Measurements from ENCODE around the gene ZKSCAN7. TPM values are rescaled to one million over a fixed set of nuclear protein-coding genes. Genes with fewer than 3 reads are reported as not detected.
A peak's percentile ranks its signal among the peaks of the same experiment; 100 is the strongest.

Gene ZKSCAN7
- total RNA-seq (2016; rRNA removed; fragmentation: Illumina TruSeq; extraction: Trizol) (3.3 and 3.8 TPM in 2 replicates), polyA plus RNA-seq (2011; rRNA removed) (2.3 and 3.5 TPM in 2 replicates), polyA minus RNA-seq (2011; rRNA and poly(A)+ RNA removed; ENCODE audit: low replicate concordance) (2.6 TPM in 1 of 2 replicates, not detected in the other), Bru-seq, nascent RNA (percentile 55 among the genes with signal in this experiment), BruChase-seq, experiment 1, labeled RNA remaining after a 6-hour chase (percentile 40 among the genes with signal in this experiment), BruChase-seq, experiment 2, labeled RNA remaining after a 2-hour chase (percentile 46 among the genes with signal in this experiment)
- total RNA-seq (2016; cell fraction: cytosol; rRNA removed; fragmentation: Illumina TruSeq; extraction: Trizol; ENCODE audit: low read depth) = 1.0 and 1.1 TPM in 2 replicates
- 3.2 and 3.9 TPM in 2 replicates for total RNA-seq (2016; cell fraction: insoluble cytoplasmic fraction; rRNA removed; fragmentation: Illumina TruSeq; extraction: Trizol)
- total RNA-seq (2016; cell fraction: membrane; rRNA removed; fragmentation: Illumina TruSeq; extraction: Trizol) = 1.5 and 1.8 TPM in 2 replicates
- total RNA-seq (2016; cell fraction: nucleus; rRNA removed; fragmentation: Illumina TruSeq; extraction: Trizol) = 6.5 and 7.5 TPM in 2 replicates
- polyA plus RNA-seq (2011; cell fraction: cytosol; rRNA removed) = 2.3 and 2.4 TPM in 2 replicates
- 5.4 and 6.9 TPM in 2 replicates for polyA plus RNA-seq (2011; cell fraction: nucleus; rRNA removed)
- 1.1 and 1.4 TPM in 2 replicates for polyA plus RNA-seq (2012)
- polyA plus RNA-seq (2016; cell fraction: cytosol; fragmentation: Illumina TruSeq; extraction: Trizol; ENCODE audit: low read depth) = 0.37 and 0.38 TPM in 2 replicates
- polyA plus RNA-seq (2016; cell fraction: insoluble cytoplasmic fraction; fragmentation: Illumina TruSeq; extraction: Trizol; ENCODE audit: low read depth) = 1.8 and 2.4 TPM in 2 replicates
- polyA plus RNA-seq (2016; cell fraction: membrane; fragmentation: Illumina TruSeq; extraction: Trizol; ENCODE audit: low read depth) = 0.55 and 0.88 TPM in 2 replicates
- 6.0 and 7.0 TPM in 2 replicates for polyA plus RNA-seq (2016; cell fraction: nucleus; fragmentation: Illumina TruSeq; extraction: Trizol; ENCODE audit: insufficient read depth, low read depth)
- polyA minus RNA-seq (2011; cell fraction: cytosol; rRNA and poly(A)+ RNA removed) = 2.1 and 2.2 TPM in 2 replicates
- polyA minus RNA-seq (2011; cell fraction: nucleus; rRNA and poly(A)+ RNA removed) = 7.1 and 8.8 TPM in 2 replicates
- long read RNA-seq, experiment 1, partial matches to known transcripts = 1 of 3 reads
- long read RNA-seq, experiment 1, other reads (novel, unspliced or antisense) = 2 of 3 reads
- long read RNA-seq, experiment 2, partial matches to known transcripts = 0 of 3 reads
- long read RNA-seq, experiment 2, other reads (novel, unspliced or antisense) = 2 of 3 reads

DNA sequence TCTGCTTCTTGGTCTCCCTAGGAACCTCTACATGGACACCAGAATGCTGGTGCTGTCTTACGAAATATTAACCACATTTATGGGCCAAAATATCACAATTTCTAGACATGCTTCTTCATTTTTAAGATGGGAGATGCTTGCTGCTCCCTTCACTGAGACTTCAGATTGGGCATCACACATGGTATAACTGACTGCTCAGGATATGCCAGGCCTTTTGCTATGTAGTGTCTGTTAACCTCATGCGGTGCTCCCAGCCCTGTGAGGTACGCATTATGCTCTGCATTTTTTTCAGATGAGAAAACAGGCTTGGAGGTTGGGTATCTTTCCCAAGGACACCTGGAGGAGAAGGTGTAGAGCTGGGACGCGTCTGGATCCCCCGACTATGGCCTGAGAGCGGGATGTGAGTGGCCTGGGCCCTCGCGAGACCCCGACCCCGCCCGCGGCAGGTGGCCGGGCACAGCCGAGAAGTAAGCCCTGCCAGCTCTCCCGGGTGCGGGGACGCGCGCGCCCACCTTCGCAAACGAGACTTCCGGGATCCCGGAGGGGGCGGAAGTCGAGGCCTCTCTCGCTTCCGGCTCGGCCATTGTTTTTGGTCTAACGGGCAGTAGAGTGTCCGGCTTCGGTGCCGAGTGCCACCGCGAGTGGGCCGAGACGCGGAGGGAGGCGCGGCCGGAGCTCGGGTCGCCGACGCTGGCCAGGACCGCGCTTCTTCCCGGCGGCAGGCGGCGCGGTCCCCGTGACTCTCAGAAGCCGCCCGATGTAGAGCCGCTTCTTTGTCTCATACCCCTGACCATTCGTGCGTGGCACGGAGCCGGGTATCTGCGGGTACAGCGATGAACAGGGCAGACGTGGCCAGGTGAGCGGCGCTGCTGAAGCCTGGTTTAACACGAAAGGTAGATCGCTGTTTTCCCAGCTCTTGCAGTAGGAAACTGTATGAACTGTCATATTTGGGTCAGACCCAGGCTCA, at the start of gene ZKSCAN7:
TSS of gene ZKSCAN7 (plus strand) at position 568 of the 967 bp plus-strand sequence. CDS start 1,855 bp downstream, outside the sequence.
- intact Hi-C loops (cut with micrococcal nuclease; ENCODE audit: unreplicated experiment) (no loop called here), in situ Hi-C loops (cut with HindIII; ENCODE audit: extremely low pct_ligation_motif_present, low pct_unique_long_range_greater_than_20kb) (no loop called here)
- DNase-seq (ENCODE audit: low spot score) = peak; percentile 37
- WGBS (ENCODE audit: low lambda C conversion rate) = 48% methylated on average over 26 of the region's 68 CpGs
- Histone ChIP-seq H4K20me1 (ENCODE audit: insufficient read depth, low read length) (no peaks in the 10 kb centered on the region), H3K27ac (ENCODE audit: extremely low read length, insufficient read depth, low read length) (peak within 1 kb of the TSS; percentile 49), H3K4me2 (ENCODE audit: low read depth, low read length) (peak within 1 kb of the TSS; percentile 64), H2AFZ (ENCODE audit: low read length) (peak within 1 kb of the TSS; percentile 10), H3K9ac (ENCODE audit: insufficient read depth, low read depth, low read length) (peak within 1 kb of the TSS; percentile 67), H3K27me3 (ENCODE audit: control insufficient read depth in 1 of 2, insufficient read depth in 2 of 2, low read length in 2 of 2) (peaks cover 1 to 27% of the 10 kb centered on the region in 2 experiments; a peak in 4 of 5 replicates), H3K4me1 (ENCODE audit: insufficient read depth, low read length) (peaks cover 25% of the 10 kb centered on the region; the same call in 1 of the 2 replicates), H3K4me3 (replicated peaks in 1 of 3; ENCODE audit: insufficient read depth in 1 of 3, low read depth in 2 of 3, low read length in 3 of 3) (peak within 1 kb of the TSS; percentile 58 to 75 (median 74)), H3K79me2 (ENCODE audit: insufficient read depth, low read length) (no peaks in the 10 kb centered on the region), H3K36me3 (replicated peaks in 1 of 2; ENCODE audit: control insufficient read depth in 1 of 2, insufficient read depth in 2 of 2, low read length in 2 of 2) (peaks cover 0 to 1% of the 10 kb centered on the region in 2 experiments; a peak in 1 of 5 replicates), H3K9me3 (ENCODE audit: low read length) (no peaks in the 10 kb centered on the region)
- no TSS peak for BruUV-seq (replicated peaks)
- ChIA-PET POLR2A (interaction anchor here (0.7 to 1.2 kb wide), 5 partner anchors 29 to 1135 kb away, joined by 3 to 4 read pairs (median 3); partner anchors contain the start of genes EXOSC7, SACM1L, ZDHHC3 and ZNF660), CTCF (ENCODE audit: low intra/inter-chr PET ratio, low total read pairs) (no interaction called here)
- peak; percentile 89 for ATAC-seq
- FAIRE-seq = no peak
- TF ChIP-seq, protein P1, sequence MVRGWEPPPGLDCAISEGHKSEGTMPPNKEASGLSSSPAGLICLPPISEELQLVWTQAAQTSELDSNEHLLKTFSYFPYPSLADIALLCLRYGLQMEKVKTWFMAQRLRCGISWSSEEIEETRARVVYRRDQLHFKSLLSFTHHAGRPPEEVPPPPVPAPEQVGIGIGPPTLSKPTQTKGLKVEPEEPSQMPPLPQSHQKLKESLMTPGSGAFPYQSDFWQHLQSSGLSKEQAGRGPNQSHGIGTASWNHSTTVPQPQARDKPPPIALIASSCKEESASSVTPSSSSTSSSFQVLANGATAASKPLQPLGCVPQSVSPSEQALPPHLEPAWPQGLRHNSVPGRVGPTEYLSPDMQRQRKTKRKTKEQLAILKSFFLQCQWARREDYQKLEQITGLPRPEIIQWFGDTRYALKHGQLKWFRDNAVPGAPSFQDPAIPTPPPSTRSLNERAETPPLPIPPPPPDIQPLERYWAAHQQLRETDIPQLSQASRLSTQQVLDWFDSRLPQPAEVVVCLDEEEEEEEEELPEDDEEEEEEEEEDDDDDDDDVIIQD (CRISPR knock-in tag; IDR thresholded peaks at IDR 0.05; ENCODE audit: low read depth) = no peak
- TF ChIP-seq ARNT (IDR thresholded peaks at IDR 0.05) = no peak
- TF ChIP-seq PHF8 (CRISPR knock-in tag; IDR thresholded peaks at IDR 0.05) = peak; percentile 74
- TF ChIP-seq, protein P2, sequence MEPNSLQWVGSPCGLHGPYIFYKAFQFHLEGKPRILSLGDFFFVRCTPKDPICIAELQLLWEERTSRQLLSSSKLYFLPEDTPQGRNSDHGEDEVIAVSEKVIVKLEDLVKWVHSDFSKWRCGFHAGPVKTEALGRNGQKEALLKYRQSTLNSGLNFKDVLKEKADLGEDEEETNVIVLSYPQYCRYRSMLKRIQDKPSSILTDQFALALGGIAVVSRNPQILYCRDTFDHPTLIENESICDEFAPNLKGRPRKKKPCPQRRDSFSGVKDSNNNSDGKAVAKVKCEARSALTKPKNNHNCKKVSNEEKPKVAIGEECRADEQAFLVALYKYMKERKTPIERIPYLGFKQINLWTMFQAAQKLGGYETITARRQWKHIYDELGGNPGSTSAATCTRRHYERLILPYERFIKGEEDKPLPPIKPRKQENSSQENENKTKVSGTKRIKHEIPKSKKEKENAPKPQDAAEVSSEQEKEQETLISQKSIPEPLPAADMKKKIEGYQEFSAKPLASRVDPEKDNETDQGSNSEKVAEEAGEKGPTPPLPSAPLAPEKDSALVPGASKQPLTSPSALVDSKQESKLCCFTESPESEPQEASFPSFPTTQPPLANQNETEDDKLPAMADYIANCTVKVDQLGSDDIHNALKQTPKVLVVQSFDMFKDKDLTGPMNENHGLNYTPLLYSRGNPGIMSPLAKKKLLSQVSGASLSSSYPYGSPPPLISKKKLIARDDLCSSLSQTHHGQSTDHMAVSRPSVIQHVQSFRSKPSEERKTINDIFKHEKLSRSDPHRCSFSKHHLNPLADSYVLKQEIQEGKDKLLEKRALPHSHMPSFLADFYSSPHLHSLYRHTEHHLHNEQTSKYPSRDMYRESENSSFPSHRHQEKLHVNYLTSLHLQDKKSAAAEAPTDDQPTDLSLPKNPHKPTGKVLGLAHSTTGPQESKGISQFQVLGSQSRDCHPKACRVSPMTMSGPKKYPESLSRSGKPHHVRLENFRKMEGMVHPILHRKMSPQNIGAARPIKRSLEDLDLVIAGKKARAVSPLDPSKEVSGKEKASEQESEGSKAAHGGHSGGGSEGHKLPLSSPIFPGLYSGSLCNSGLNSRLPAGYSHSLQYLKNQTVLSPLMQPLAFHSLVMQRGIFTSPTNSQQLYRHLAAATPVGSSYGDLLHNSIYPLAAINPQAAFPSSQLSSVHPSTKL (CRISPR knock-in tag; IDR thresholded peaks at IDR 0.05) = no peak
- no peak for TF ChIP-seq RORA (CRISPR knock-in tag; IDR thresholded peaks at IDR 0.05)
- no peak for TF ChIP-seq CBX1 (IDR thresholded peaks at IDR 0.05; ENCODE audit: low read depth)
- no peak for TF ChIP-seq ZNF737 (CRISPR knock-in tag; IDR thresholded peaks at IDR 0.05; ENCODE audit: borderline replicate concordance)
- peak; percentile 49; the same call in 1 of the 2 replicates for TF ChIP-seq ZNF589 (CRISPR knock-in tag; conservative IDR thresholded peaks at IDR 0.05)
- no peak for TF ChIP-seq ZNF788 (CRISPR knock-in tag; IDR thresholded peaks at IDR 0.05; ENCODE audit: borderline replicate concordance)
- TF ChIP-seq ZNF883 (CRISPR knock-in tag; IDR thresholded peaks at IDR 0.05; ENCODE audit: not compliant biosample characterization) = no peak
- TF ChIP-seq ZNF577 (CRISPR knock-in tag; IDR thresholded peaks at IDR 0.05; ENCODE audit: borderline replicate concordance, low read depth) = no peak
